GM12891 (cell line): Measurements from ENCODE around the gene PDIA5.

Experiments
- PAX5 ChIP-seq: IDR thresholded peaks from 2 replicates; pipeline ENCODE4 v1.6.1; 2011; ENCODE audit warnings: low read length, moderate library complexity, mild to moderate bottlenecking; ENCODE audit not compliant: insufficient read depth, severe bottlenecking
- POLR2A ChIP-seq: IDR thresholded peaks from 2 replicates; pipeline ENCODE4 v1.6.1; 2011; ENCODE audit warnings: low read depth, low read length, control low read depth
- POLR2AphosphoS5 ChIP-seq: IDR thresholded peaks from 2 replicates; pipeline ENCODE4 v1.6.1; 2011; ENCODE audit warnings: low read depth, low read length, control low read depth
- SPI1 ChIP-seq: IDR thresholded peaks from 2 replicates; pipeline ENCODE4 v1.6.1; 2011; ENCODE audit warnings: low read depth, low read length, control low read depth
- TAF1 ChIP-seq: IDR thresholded peaks from 2 replicates; pipeline ENCODE4 v1.6.1; 2011; ENCODE audit warnings: low read depth, low read length, control low read depth

- no peak for TF ChIP-seq POLR2A
- no peak for TF ChIP-seq POLR2AphosphoS5
- no peak for TF ChIP-seq TAF1
- TF ChIP-seq SPI1, result no peak
- TF ChIP-seq PAX5, result no peak
Observed at GRCh38 chr3:123168605-123169004, 101.8 kb downstream of the PDIA5 start.
